Suprapubic skin (tissue), 3 donors: Measurements from ENCODE around the gene SPTY2D1.

Source experiments
- POLR2AphosphoS5 ChIP-seq, 3 donors: sonication (generic); formaldehyde crosslinking; IDR thresholded peaks; one replicate each; pipeline ENCODE4 v1.6.1; 2017; ENCODE audit warnings: antibody characterized with exemption in 3 of 3
- TF ChIP-seq, protein P1 (sequence below), 2 donors: fragments of 200-600 bp in 1 of 2; fragments of 450-650 bp in 1 of 2; sonication (generic) in 1 of 2; IDR thresholded peaks; one replicate each; pipeline ENCODE4 v1.5.1; 2016 to 2019; ENCODE audit warnings: antibody characterized with exemption in 2 of 2, mild to moderate bottlenecking in 1 of 2, moderate library complexity in 1 of 2

GRCh38 chr11:18676803-18677202, 42.7 kb upstream of the SPTY2D1 start:
- TF ChIP-seq, protein P1, sequence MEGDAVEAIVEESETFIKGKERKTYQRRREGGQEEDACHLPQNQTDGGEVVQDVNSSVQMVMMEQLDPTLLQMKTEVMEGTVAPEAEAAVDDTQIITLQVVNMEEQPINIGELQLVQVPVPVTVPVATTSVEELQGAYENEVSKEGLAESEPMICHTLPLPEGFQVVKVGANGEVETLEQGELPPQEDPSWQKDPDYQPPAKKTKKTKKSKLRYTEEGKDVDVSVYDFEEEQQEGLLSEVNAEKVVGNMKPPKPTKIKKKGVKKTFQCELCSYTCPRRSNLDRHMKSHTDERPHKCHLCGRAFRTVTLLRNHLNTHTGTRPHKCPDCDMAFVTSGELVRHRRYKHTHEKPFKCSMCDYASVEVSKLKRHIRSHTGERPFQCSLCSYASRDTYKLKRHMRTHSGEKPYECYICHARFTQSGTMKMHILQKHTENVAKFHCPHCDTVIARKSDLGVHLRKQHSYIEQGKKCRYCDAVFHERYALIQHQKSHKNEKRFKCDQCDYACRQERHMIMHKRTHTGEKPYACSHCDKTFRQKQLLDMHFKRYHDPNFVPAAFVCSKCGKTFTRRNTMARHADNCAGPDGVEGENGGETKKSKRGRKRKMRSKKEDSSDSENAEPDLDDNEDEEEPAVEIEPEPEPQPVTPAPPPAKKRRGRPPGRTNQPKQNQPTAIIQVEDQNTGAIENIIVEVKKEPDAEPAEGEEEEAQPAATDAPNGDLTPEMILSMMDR (IDR thresholded peaks at IDR 0.05) = no peak
- no peak for TF ChIP-seq POLR2AphosphoS5 (IDR thresholded peaks at IDR 0.05)
